Stomach smooth muscle (tissue), 2 donors: Measurements from ENCODE around the gene TMEM39A.

ENCODE experiments used
- H3K27ac ChIP-seq: one replicate; pipeline ENCODE4 v1.7.0; 2013; ENCODE audit warnings: mild to moderate bottlenecking, low read length, inconsistent platforms
- H3K27me3 ChIP-seq, 2 donors: one replicate each; pipeline ENCODE4 v1.7.0; 2013; ENCODE audit warnings: low read length in 2 of 2; ENCODE audit not compliant: insufficient read depth in 2 of 2, control insufficient read depth in 1 of 2
- H3K36me3 ChIP-seq, 2 donors: one replicate each; pipeline ENCODE4 v1.7.0; 2013; ENCODE audit warnings: low read length in 2 of 2; ENCODE audit not compliant: control insufficient read depth in 2 of 2, insufficient read depth in 2 of 2
- H3K4me1 ChIP-seq: one replicate; pipeline ENCODE4 v1.7.0; 2013; ENCODE audit warnings: low read length; ENCODE audit not compliant: control insufficient read depth, insufficient read depth
- H3K4me3 ChIP-seq, 2 donors: one replicate each; pipeline ENCODE4 v1.7.0; 2013; ENCODE audit warnings: low read length in 2 of 2
- H3K9ac ChIP-seq, 2 donors: one replicate each; pipeline ENCODE4 v1.7.0; 2013; ENCODE audit warnings: low read length in 2 of 2, mild to moderate bottlenecking in 1 of 2
- H3K9me3 ChIP-seq, 2 donors: one replicate each; pipeline ENCODE4 v1.7.0; 2013; ENCODE audit warnings: low read length in 2 of 2; ENCODE audit not compliant: control insufficient read depth in 2 of 2
- donor health status: healthy.
- donor health status: Pancreatic carcinoma.

Gene TMEM39A

DNA sequence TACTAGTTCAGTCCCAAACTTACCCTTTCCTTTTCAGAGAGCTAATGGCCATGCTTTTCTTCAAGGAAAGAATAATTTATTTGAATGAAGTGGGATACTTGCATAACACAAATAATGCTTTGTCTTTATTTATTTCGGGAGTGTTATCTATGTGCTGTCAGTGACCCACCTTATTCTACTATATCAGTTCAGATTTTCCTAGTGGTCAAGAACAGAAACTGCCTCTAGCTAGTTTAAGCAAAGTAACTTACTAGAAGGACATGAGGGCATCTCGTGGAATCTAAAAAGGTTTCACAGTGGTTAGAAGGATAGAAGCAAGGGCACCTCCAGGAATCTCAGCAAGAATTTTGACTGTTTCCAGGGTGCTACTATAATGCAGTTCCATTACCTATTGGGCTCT is 31.2 kb upstream of the TMEM39A start:
- no peak overlapping the region for H3K27ac ChIP-seq
- H3K9ac ChIP-seq, result no peak overlapping the region
- peaks cover 4 to 7% of the 10 kb centered on the region in 2 donors for H3K36me3 ChIP-seq
- H3K4me3 ChIP-seq, result no peak overlapping the region
- no peaks in the 10 kb centered on the region for H3K27me3 ChIP-seq
- no peaks in the 10 kb centered on the region for H3K9me3 ChIP-seq
- peaks cover 2% of the 10 kb centered on the region for H3K4me1 ChIP-seq

DNA sequence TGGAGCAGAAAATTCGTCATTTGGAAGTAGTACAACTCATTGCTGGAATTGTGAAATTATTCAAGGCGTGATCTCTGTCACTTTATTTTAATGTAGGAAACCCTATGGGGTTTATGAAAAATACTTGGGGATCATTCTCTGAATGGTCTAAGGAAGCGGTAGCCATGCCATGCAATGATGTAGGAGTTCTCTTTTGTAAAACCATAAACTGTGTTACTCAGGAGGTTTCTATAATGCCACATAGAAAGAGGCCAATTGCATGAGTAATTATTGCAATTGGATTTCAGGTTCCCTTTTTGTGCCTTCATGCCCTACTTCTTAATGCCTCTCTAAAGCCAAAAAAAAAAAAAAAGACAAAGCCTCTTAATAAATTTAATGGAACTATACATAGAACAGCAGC is 29.4 kb upstream of the TMEM39A start:
- Histone ChIP-seq H3K9me3 (no peaks in the 10 kb centered on the region), H3K36me3 (peaks cover 12% of the 10 kb centered on the region in 2 donors), H3K9ac (no peak overlapping the region), H3K4me3 (no peak overlapping the region), H3K27me3 (no peaks in the 10 kb centered on the region), H3K4me1 (no peaks in the 10 kb centered on the region), H3K27ac (no peak overlapping the region)

DNA sequence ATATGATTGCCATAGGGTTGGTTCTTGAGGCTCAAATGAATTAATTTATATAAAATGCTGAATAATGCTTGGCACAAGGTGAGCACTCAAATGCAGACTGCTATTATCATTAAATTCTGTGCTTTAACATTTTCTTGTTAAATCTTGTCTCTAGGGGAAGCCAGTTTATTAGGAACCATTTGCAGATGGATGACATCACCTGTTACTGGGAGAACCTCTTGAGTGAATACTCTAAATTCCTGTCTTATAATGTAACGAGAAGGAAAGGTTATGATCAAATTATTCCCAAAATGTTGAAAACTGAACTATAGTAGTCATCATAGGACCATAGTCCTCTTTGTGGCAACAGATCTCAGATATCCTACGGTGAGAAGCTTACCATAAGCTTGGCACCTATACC is 28.7 kb upstream of the TMEM39A start:
- Histone ChIP-seq H3K4me1 (no peaks in the 10 kb centered on the region), H3K27ac (no peak overlapping the region), H3K36me3 (peaks cover 14% of the 10 kb centered on the region in 2 donors), H3K4me3 (no peak overlapping the region), H3K27me3 (no peaks in the 10 kb centered on the region), H3K9ac (no peak overlapping the region), H3K9me3 (no peaks in the 10 kb centered on the region)

DNA sequence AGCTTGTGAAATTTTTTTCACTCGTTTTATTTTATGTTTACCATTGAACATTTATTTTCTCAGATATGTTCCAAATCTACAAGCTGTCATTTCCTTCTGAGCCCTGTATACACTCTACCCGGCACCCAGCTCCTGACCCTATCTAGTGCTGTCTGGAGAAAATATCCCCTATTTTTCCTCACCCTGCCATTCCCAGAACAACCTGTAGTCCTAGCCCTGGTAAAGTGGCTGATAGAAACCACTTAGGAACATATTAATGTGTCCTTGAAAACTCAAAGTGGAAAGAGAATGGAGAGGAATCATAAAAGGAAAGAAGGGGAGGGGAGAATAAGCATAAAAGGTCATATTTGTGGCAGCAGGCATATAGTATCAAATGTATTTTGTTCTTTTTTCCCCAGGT is 26.7 kb upstream of the TMEM39A start:
- no peak overlapping the region for H3K4me3 ChIP-seq

DNA sequence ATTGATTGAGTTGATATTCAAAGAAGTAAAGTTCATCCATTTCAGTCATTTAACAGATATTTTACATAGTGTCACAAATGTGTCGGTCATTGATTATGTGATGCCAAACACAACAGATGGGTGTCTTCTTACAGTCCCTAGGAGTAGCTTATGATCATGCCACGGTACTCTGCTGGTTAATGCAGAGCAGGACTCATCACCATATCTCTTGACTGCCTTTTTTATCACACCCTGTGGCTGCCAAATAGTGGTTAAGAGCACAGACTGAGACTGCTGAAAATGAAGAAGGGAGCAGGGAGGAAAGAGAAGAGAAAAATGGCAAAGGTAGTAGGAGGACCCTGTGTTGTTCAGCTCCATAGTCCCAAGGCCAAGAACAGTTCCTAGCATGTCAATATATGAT is 22.1 kb upstream of the TMEM39A start:
- H3K36me3 ChIP-seq, result peaks cover 32% of the 10 kb centered on the region in 2 donors
- no peaks in the 10 kb centered on the region for H3K9me3 ChIP-seq
- no peak overlapping the region for H3K4me3 ChIP-seq
- H3K27ac ChIP-seq, result no peak overlapping the region
- H3K9ac ChIP-seq, result no peak overlapping the region
- H3K4me1 ChIP-seq, result no peaks in the 10 kb centered on the region
- H3K27me3 ChIP-seq, result no peaks in the 10 kb centered on the region

More for the DNA sequence above, 26.7 kb upstream of the TMEM39A start:
- no peak overlapping the region for H3K9ac ChIP-seq
- peaks cover 29% of the 10 kb centered on the region in 2 donors for H3K36me3 ChIP-seq
- no peaks in the 10 kb centered on the region for H3K4me1 ChIP-seq
- H3K27me3 ChIP-seq, result no peaks in the 10 kb centered on the region
- no peak overlapping the region for H3K27ac ChIP-seq
- H3K9me3 ChIP-seq, result no peaks in the 10 kb centered on the region

GRCh38 chr3:119483101-119483500 is 19.7 kb upstream of the TMEM39A start:
- no peaks in the 10 kb centered on the region for H3K4me1 ChIP-seq
- H3K27ac ChIP-seq, result no peak overlapping the region
- H3K36me3 ChIP-seq, result peaks cover 22 to 29% of the 10 kb centered on the region in 2 donors
- no peaks in the 10 kb centered on the region for H3K9me3 ChIP-seq
- H3K27me3 ChIP-seq, result no peaks in the 10 kb centered on the region
- H3K9ac ChIP-seq, result no peak overlapping the region
- no peak overlapping the region for H3K4me3 ChIP-seq

DNA sequence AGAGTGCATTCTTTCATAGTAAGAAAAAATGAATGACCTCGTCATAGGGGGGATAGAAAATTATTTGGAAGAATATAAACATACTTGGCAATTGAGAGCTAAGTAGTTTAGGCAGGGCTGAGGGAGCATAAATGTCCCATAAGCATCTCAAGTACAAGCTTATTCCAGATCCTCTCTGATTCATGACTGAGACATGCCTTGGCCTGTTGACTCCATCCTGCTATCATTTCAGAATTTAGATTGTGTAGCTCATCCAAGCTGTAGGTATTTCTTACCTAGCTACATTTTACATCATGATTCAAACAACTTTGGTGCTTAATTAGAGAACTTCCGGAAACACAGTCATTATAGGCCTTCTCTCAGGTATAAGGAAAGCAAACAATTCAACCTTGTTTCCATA is 17.7 kb upstream of the TMEM39A start:
- H3K4me3 ChIP-seq, result no peak overlapping the region
- H3K4me1 ChIP-seq, result no peaks in the 10 kb centered on the region
- H3K9me3 ChIP-seq, result no peaks in the 10 kb centered on the region
- peaks cover 13 to 28% of the 10 kb centered on the region in 2 donors for H3K36me3 ChIP-seq
- H3K27ac ChIP-seq, result no peak overlapping the region
- H3K9ac ChIP-seq, result no peak overlapping the region
- no peaks in the 10 kb centered on the region for H3K27me3 ChIP-seq

DNA sequence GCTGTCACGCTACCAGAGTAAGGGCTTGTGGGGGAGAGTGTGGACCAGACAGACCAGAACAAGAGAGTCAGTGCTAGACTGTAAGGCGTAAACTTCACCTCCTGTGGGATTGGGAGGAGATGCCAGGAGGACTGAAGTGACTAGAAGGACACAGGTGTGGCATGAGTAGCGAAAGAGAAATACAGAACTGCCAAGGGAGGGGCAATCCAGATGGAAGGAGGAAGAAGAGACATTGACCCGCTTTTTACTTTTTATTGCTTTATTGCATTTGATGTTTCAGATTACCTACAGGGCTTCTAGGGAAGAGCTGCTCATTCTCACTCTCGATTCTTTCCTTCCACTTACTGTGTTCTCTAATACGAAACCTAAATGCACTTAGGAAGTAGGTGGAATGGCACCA is 7.5 kb upstream of the TMEM39A start:
- H3K4me3 ChIP-seq, result no peak overlapping the region
- no peaks in the 10 kb centered on the region for H3K9me3 ChIP-seq
- no peaks in the 10 kb centered on the region for H3K27me3 ChIP-seq
- H3K4me1 ChIP-seq, result peaks cover 15% of the 10 kb centered on the region
- H3K9ac ChIP-seq, result no peak overlapping the region
- no peak overlapping the region for H3K27ac ChIP-seq
- peaks cover 7 to 10% of the 10 kb centered on the region in 2 donors for H3K36me3 ChIP-seq

GRCh38 chr3:119469418-119470189 is 6.2 kb upstream of the TMEM39A start:
- no peaks in the 10 kb centered on the region for H3K27me3 ChIP-seq
- H3K4me3 ChIP-seq, result peak overlapping the region; percentile 89 to 90
- no peak overlapping the region for H3K27ac ChIP-seq
- peaks cover 4 to 7% of the 10 kb centered on the region in 2 donors for H3K36me3 ChIP-seq
- peaks cover 15% of the 10 kb centered on the region for H3K4me1 ChIP-seq
- peak overlapping the region; percentile 73 to 76 for H3K9ac ChIP-seq
- H3K9me3 ChIP-seq, result no peaks in the 10 kb centered on the region

- Histone ChIP-seq H3K27me3 (no peaks in the 10 kb centered on the region), H3K9me3 (no peaks in the 10 kb centered on the region), H3K27ac (peak overlapping the region; percentile 71), H3K36me3 (peaks cover 4 to 7% of the 10 kb centered on the region in 2 donors), H3K4me1 (peaks cover 15% of the 10 kb centered on the region), H3K9ac (no peak overlapping the region), H3K4me3 (peak overlapping the region; percentile 89 to 90)
These were observed 4.6 kb upstream of the TMEM39A start for GRCh38 chr3:119468041-119468440.

DNA sequence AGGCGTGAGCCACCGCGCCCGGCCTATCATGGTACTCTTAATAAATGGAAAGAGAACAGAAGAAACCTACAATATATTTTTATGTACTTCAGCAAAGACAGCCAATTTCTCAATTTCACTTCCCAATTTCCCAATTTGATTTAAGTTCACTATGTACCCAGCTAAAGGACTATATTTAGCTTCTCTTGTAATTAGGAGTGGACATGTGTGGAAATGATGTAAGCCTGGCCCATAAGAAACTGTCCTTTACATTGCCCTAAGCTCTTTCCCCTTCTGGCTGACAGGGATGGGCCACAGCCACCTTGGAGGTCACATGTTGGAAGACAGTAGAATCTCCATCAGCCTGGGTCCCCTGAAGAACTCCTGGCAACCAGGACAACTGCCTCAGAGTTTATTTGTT is 6.2 kb downstream of the TMEM39A start:
- Histone ChIP-seq H3K27ac (no peak overlapping the region), H3K9me3 (no peaks in the 10 kb centered on the region), H3K4me3 (no peak overlapping the region), H3K36me3 (peaks cover 26 to 37% of the 10 kb centered on the region in 2 donors), H3K9ac (no peak overlapping the region), H3K27me3 (no peaks in the 10 kb centered on the region), H3K4me1 (peaks cover 6% of the 10 kb centered on the region)
